Measurements from ENCODE around the gene DYNC2I2.

DNA sequence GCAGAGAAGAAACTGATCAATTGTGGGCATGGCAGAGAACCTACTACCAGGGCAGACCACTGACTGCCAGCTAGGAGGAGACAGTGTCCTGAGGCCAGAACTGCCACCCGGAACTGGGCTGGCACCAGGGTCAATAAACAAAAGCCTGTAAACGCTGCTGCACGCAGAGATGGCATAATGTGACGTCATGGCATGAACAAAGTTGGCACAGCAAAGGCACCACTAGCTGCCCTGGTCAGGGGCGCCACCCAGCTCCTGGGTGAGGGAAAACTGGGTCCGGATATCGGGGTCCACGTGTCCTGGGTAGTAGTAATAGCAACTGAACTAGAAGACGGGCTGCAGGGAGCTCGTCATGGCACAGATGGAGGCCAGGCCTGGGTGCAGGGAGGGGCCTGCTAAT is 32.1 kb downstream of the DYNC2I2 start:
- TF ChIP-seq HNF4G (IDR thresholded peaks at IDR 0.05): no peak
- TF ChIP-seq, protein P1, sequence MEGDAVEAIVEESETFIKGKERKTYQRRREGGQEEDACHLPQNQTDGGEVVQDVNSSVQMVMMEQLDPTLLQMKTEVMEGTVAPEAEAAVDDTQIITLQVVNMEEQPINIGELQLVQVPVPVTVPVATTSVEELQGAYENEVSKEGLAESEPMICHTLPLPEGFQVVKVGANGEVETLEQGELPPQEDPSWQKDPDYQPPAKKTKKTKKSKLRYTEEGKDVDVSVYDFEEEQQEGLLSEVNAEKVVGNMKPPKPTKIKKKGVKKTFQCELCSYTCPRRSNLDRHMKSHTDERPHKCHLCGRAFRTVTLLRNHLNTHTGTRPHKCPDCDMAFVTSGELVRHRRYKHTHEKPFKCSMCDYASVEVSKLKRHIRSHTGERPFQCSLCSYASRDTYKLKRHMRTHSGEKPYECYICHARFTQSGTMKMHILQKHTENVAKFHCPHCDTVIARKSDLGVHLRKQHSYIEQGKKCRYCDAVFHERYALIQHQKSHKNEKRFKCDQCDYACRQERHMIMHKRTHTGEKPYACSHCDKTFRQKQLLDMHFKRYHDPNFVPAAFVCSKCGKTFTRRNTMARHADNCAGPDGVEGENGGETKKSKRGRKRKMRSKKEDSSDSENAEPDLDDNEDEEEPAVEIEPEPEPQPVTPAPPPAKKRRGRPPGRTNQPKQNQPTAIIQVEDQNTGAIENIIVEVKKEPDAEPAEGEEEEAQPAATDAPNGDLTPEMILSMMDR (IDR thresholded peaks at IDR 0.05; ENCODE audit: low read depth, low read length, missing input control): no peak
- no peak for TF ChIP-seq FOXA1 (IDR thresholded peaks at IDR 0.05)
- TF ChIP-seq, protein P2, sequence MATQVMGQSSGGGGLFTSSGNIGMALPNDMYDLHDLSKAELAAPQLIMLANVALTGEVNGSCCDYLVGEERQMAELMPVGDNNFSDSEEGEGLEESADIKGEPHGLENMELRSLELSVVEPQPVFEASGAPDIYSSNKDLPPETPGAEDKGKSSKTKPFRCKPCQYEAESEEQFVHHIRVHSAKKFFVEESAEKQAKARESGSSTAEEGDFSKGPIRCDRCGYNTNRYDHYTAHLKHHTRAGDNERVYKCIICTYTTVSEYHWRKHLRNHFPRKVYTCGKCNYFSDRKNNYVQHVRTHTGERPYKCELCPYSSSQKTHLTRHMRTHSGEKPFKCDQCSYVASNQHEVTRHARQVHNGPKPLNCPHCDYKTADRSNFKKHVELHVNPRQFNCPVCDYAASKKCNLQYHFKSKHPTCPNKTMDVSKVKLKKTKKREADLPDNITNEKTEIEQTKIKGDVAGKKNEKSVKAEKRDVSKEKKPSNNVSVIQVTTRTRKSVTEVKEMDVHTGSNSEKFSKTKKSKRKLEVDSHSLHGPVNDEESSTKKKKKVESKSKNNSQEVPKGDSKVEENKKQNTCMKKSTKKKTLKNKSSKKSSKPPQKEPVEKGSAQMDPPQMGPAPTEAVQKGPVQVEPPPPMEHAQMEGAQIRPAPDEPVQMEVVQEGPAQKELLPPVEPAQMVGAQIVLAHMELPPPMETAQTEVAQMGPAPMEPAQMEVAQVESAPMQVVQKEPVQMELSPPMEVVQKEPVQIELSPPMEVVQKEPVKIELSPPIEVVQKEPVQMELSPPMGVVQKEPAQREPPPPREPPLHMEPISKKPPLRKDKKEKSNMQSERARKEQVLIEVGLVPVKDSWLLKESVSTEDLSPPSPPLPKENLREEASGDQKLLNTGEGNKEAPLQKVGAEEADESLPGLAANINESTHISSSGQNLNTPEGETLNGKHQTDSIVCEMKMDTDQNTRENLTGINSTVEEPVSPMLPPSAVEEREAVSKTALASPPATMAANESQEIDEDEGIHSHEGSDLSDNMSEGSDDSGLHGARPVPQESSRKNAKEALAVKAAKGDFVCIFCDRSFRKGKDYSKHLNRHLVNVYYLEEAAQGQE (IDR thresholded peaks at IDR 0.05): no peak
- no peak for TF ChIP-seq TAF1 (conservative IDR thresholded peaks at IDR 0.05)
- TF ChIP-seq, protein P3, sequence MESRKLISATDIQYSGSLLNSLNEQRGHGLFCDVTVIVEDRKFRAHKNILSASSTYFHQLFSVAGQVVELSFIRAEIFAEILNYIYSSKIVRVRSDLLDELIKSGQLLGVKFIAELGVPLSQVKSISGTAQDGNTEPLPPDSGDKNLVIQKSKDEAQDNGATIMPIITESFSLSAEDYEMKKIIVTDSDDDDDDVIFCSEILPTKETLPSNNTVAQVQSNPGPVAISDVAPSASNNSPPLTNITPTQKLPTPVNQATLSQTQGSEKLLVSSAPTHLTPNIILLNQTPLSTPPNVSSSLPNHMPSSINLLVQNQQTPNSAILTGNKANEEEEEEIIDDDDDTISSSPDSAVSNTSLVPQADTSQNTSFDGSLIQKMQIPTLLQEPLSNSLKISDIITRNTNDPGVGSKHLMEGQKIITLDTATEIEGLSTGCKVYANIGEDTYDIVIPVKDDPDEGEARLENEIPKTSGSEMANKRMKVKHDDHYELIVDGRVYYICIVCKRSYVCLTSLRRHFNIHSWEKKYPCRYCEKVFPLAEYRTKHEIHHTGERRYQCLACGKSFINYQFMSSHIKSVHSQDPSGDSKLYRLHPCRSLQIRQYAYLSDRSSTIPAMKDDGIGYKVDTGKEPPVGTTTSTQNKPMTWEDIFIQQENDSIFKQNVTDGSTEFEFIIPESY (IDR thresholded peaks at IDR 0.05): no peak
- TF ChIP-seq, protein P4, sequence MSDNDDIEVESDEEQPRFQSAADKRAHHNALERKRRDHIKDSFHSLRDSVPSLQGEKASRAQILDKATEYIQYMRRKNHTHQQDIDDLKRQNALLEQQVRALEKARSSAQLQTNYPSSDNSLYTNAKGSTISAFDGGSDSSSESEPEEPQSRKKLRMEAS (IDR thresholded peaks at IDR 0.05): no peak
- no peak for TF ChIP-seq RAD21 (IDR thresholded peaks at IDR 0.05)
- TF ChIP-seq RXRA (IDR thresholded peaks at IDR 0.05): no peak
- TF ChIP-seq, protein P5, sequence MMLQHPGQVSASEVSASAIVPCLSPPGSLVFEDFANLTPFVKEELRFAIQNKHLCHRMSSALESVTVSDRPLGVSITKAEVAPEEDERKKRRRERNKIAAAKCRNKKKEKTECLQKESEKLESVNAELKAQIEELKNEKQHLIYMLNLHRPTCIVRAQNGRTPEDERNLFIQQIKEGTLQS (IDR thresholded peaks at IDR 0.05): no peak
